GM12878 (cell line): Measurements from ENCODE around the gene ITGAD. TPM values are rescaled to one million over a fixed set of nuclear protein-coding genes. Genes with fewer than 3 reads are reported as not detected.
"Not testable (repeated sequence)": the region's sequence is repeated elsewhere in the genome, so short reads cannot be mapped to it uniquely, and the experiment has no call there.

Source experiments
- ATAC-seq: fragments of 200-7000 bp; cut with Tn5 transposase; 3 replicates; pipeline ENCODE4 v1.9.1; 2020; ENCODE audit warnings: mild to moderate bottlenecking, moderate library complexity
- BruUV-seq: library from RNA; stranded (reverse); fragments of 400-500 nt; replicated peaks from 2 replicates; lab custom pipeline; 2021; lab: Mats Ljungman, UMichigan
- CTCF ChIA-PET: fragments of 300-600 bp; sonication (Branson Sonifier 250); formaldehyde crosslinking; extraction: SDS; loops from one replicate; lab custom pipeline; 2021; ENCODE audit warnings: inconsistent platforms; lab: Yijun Ruan, JAX
- POLR2A ChIA-PET: fragments of 350-600 bp; formaldehyde crosslinking; extraction: SDS; loops from one replicate; lab custom pipeline; 2021; ENCODE audit warnings: inconsistent platforms; lab: Charles Lee
- RAD21 ChIA-PET: fragments of 300-600 bp; sonication (Branson Sonifier 250); formaldehyde crosslinking; loops from one replicate; lab custom pipeline; 2023; ENCODE audit warnings: antibody characterized with exemption; ENCODE audit not compliant: unreplicated experiment; lab: Charles Lee
- SMC1A ChIA-PET: fragments of 300-600 bp; sonication (Branson Sonifier 250); formaldehyde crosslinking; loops from one replicate; lab custom pipeline; 2023; ENCODE audit not compliant: unreplicated experiment, uncharacterized antibody; lab: Charles Lee
- DNase-seq: peaks from one replicate; pipeline ENCODE4 v3.0.0-alpha.2; 2011; ENCODE audit warnings: low read depth, low spot score
- FAIRE-seq: peaks from 3 replicates; lab custom pipeline; 2011; peaks lifted over from hg19 to GRCh38; lab: Jason Lieb, UNC
- H2AFZ ChIP-seq: 2 replicates; pipeline ENCODE4 v1.6.0; 2011; ENCODE audit warnings: low read depth, low read length, control low read depth; ENCODE audit not compliant: control insufficient read depth
- H3K27ac ChIP-seq: 2 replicates; pipeline ENCODE4 v1.5.1; 2011; ENCODE audit warnings: control low read depth; ENCODE audit not compliant: control insufficient read depth, insufficient read depth
- H3K27me3 ChIP-seq, 2 experiments: replicated peaks in 1 of 2; 2 replicates each; pipeline versions ENCODE4 v1.6.0 to v1.6.1; 2011; ENCODE audit warnings: low read length in 1 of 2; ENCODE audit not compliant: control insufficient read depth in 2 of 2, insufficient read depth in 2 of 2
- H3K36me3 ChIP-seq, 2 experiments: 2 replicates each; pipeline ENCODE4 v1.5.1; 2011; ENCODE audit warnings: low read length in 1 of 2; ENCODE audit not compliant: control insufficient read depth in 2 of 2, insufficient read depth in 2 of 2
- H3K4me1 ChIP-seq: 2 replicates; pipeline ENCODE4 v1.6.1; 2011; ENCODE audit warnings: mild to moderate bottlenecking, low read length, moderate library complexity, mixed read lengths; ENCODE audit not compliant: control insufficient read depth, insufficient read depth
- H3K4me2 ChIP-seq: 2 replicates; pipeline ENCODE4 v1.6.0; 2011; ENCODE audit warnings: control low read depth; ENCODE audit not compliant: control insufficient read depth, insufficient read depth
- H3K4me3 ChIP-seq: fragments of 200-600 bp; sonication (generic); 2 replicates; pipeline ENCODE4 v1.5.1; 2016
- H3K79me2 ChIP-seq: 2 replicates; pipeline ENCODE4 v1.6.0; 2011; ENCODE audit warnings: low read length; ENCODE audit not compliant: control insufficient read depth, insufficient read depth
- H3K9ac ChIP-seq: 2 replicates; pipeline ENCODE4 v1.8.0; 2011; ENCODE audit warnings: low read length, control low read depth, mixed read lengths; ENCODE audit not compliant: control insufficient read depth, insufficient read depth
- H3K9me3 ChIP-seq: replicated peaks from 3 replicates; pipeline ENCODE4 v1.5.1; 2011; ENCODE audit warnings: mild to moderate bottlenecking, low read length; ENCODE audit not compliant: control insufficient read depth, insufficient read depth
- H4K20me1 ChIP-seq: 2 replicates; pipeline ENCODE4 v1.6.0; 2011; ENCODE audit not compliant: control insufficient read depth, insufficient read depth
- ASH2L ChIP-seq: fragments of 300-600, 200-600 bp; sonication (generic); IDR thresholded peaks from 2 replicates; pipeline ENCODE4 v1.6.1; 2017; ENCODE audit warnings: low read depth, mild to moderate bottlenecking, borderline replicate concordance
- EED ChIP-seq: sonication (generic); IDR thresholded peaks from 2 replicates; pipeline ENCODE4 v1.6.1; 2016; ENCODE audit warnings: antibody characterized with exemption, low read depth
- FOS ChIP-seq: IDR thresholded peaks from 3 replicates; pipeline ENCODE4 v1.6.1; 2011; ENCODE audit warnings: borderline replicate concordance; ENCODE audit not compliant: insufficient read length; ENCODE audit errors: extremely low read depth
- IKZF2 ChIP-seq, 2 experiments: fragments of 450-650 bp; IDR thresholded peaks; 2 replicates each; pipeline ENCODE4 v1.6.1; 2017; ENCODE audit warnings: mild to moderate bottlenecking in 2 of 2, moderate library complexity in 2 of 2
- KLF5 ChIP-seq: fragments of 450-650 bp; IDR thresholded peaks from 2 replicates; pipeline ENCODE4 v1.6.1; 2014; ENCODE audit warnings: mild to moderate bottlenecking; ENCODE audit not compliant: partially characterized antibody
- POLR2AphosphoS2 ChIP-seq: IDR thresholded peaks from 2 replicates; pipeline ENCODE4 v1.6.1; 2011; ENCODE audit warnings: low read depth, mild to moderate bottlenecking, low read length, improper control_type of control experiment, moderate library complexity
- POLR2AphosphoS5 ChIP-seq: IDR thresholded peaks from 2 replicates; pipeline ENCODE4 v1.6.1; 2011; ENCODE audit warnings: mild to moderate bottlenecking, low read length, inconsistent platforms
- RUNX3 ChIP-seq: IDR thresholded peaks from 2 replicates; pipeline ENCODE4 v1.6.1; 2012; ENCODE audit warnings: low read length, inconsistent platforms
- TCF3 ChIP-seq: IDR thresholded peaks from 2 replicates; pipeline ENCODE4 v1.6.1; 2012; ENCODE audit warnings: low read depth, mild to moderate bottlenecking, low read length, borderline replicate concordance; ENCODE audit not compliant: insufficient read depth
- TCF7 ChIP-seq: IDR thresholded peaks from 2 replicates; pipeline ENCODE4 v1.6.1; 2014; ENCODE audit warnings: antibody characterized with exemption, borderline replicate concordance
- ZNF207 ChIP-seq: fragments of 450-650 bp; IDR thresholded peaks from 2 replicates; pipeline ENCODE4 v1.6.1; 2014; ENCODE audit warnings: antibody characterized with exemption, mild to moderate bottlenecking, borderline replicate concordance
- WGBS: methylation state at CpG from one replicate; pipeline ENCODE4 v1.1.6; 2016; ENCODE audit warnings: low lambda C conversion rate; ENCODE audit not compliant: insufficient replicate concordance, insufficient coverage; ENCODE audit errors: missing lambda C conversion rate; 5-methylcytosine and 5-hydroxymethylcytosine counted together
- in situ Hi-C: fragments of 300-500 bp; cut with MboI; formaldehyde crosslinking; loops from 9 replicates; pipeline ENCODE4 v1.14.3; 2018; ENCODE audit warnings: mixed read lengths
- intact Hi-C: fragments of 100-400 bp; cut with micrococcal nuclease; formaldehyde crosslinking; loops from one replicate; pipeline ENCODE4 v1.14.2; 2022; ENCODE audit not compliant: unreplicated experiment
- polyA plus RNA-seq, 11 experiments: library from polyadenylated mRNA; depleted of rRNA in 4 of 11; unstranded in 6 of 11; stranded (reverse) in 5 of 11; fragments of >200 nt; fragmentation: Nextera tagmentation in 4 of 11; fragmentation: Illumina TruSeq in 1 of 11; extraction: Ambion mirVana in 4 of 11; extraction: Trizol in 1 of 11; gene quantifications; 1 replicate in 1 of 11; 2 replicates in 10 of 11; pipeline versions ENCODE4 v1.2.1 to v1.2.3, GENCODE V29; 2011 to 2016; ENCODE audit warnings: inconsistent platforms in 2 of 11, missing spikeins in 2 of 11, low read depth in 1 of 11
- total RNA-seq, 4 experiments: library from RNA; depleted of rRNA in 3 of 4; stranded (reverse); fragments of >200 nt in 3 of 4; fragmentation: Illumina TruSeq in 1 of 4; extraction: Trizol in 1 of 4; gene quantifications; 2 replicates each; pipeline versions ENCODE4 v1.2.1 to v1.2.3, GENCODE V29; 2013 to 2021

Gene ITGAD
- total and polyA plus RNA-seq, 10 of the 15 experiments (the other 5 are each of a cell fraction or from before 2014, with no cell fraction given): 0.29 to 4.0 (median 1.2) TPM

DNA sequence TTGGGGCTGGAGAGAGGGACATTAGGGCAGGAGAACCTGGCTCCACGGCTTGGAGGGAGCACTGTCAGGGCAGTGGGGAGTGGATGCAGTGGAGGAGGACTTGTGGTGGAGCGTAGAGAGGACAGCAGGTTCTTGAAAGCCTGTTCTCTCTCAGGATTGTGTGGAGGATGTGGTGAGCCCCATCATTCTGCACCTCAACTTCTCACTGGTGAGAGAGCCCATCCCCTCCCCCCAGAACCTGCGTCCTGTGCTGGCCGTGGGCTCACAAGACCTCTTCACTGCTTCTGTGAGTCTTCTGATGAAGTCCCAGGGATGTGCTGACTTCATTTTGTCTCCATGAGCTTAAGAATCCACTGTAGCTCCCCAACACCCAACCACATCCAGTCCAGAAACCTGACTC, 21.6 kb downstream of the ITGAD start:
- peaks cover 11% of the 10 kb centered on the region for H3K4me1 ChIP-seq
- H3K9me3 ChIP-seq: no peaks in the 10 kb centered on the region; the same call in 2 of the 3 replicates
- CTCF ChIA-PET: no interaction called here
- SMC1A ChIA-PET: no interaction called here
- intact Hi-C loops (no loop called here), in situ Hi-C loops (no loop called here)
- H4K20me1 ChIP-seq: no peaks in the 10 kb centered on the region
- ATAC-seq (no peak), FAIRE-seq (no peak), DNase-seq (no peak)
- TF ChIP-seq TCF7: no peak
- TF ChIP-seq ASH2L: no peak
- peak; percentile 31 for TF ChIP-seq RUNX3
- no peak for TF ChIP-seq FOS
- no peak for TF ChIP-seq POLR2AphosphoS2
- no TSS peak for BruUV-seq
- H3K27ac ChIP-seq: no peak overlapping the region
- WGBS: 17% methylated on average over 4 of the region's 4 CpGs
- H3K79me2 ChIP-seq: no peaks in the 10 kb centered on the region
- no peak overlapping the region for H2AFZ ChIP-seq
- POLR2A ChIA-PET: interaction anchor here (1.2 kb wide), 1 partner anchor 11 kb away, joined by 4 read pairs; no protein-coding TSS in a partner anchor
- H3K9ac ChIP-seq: no peak overlapping the region
- RAD21 ChIA-PET: no interaction called here
- no peaks in the 10 kb centered on the region for H3K36me3 ChIP-seq
- no peaks in the 10 kb centered on the region; a peak in 1 of 4 replicates for H3K27me3 ChIP-seq
- no peak overlapping the region for H3K4me3 ChIP-seq
- H3K4me2 ChIP-seq: 0 out of 2 replicates have a peak overlapping the region, but pooled peaks have one; percentile 9

DNA sequence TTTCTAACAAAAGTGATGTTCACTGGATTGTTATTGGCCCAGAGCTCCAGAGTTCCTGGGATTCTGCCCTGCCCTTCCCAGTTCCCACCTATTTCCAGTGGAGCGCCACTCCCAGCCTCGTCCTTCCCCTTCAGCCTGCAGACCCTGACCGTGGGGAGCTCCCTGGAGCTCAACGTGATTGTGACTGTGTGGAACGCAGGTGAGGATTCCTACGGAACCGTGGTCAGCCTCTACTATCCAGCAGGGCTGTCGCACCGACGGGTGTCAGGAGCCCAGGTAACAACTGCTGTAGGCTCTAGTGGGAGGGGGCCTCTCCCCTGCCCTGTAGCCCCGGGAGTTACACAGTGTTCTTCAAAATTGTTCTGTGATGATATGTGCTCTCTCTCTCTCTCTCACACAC, 23.2 kb downstream of the ITGAD start:
- in situ Hi-C loops: no loop called here
- Histone ChIP-seq H3K4me3 (no peak overlapping the region), H3K36me3 (no peaks in the 10 kb centered on the region), H3K79me2 (no peaks in the 10 kb centered on the region), H3K27me3 (no peaks in the 10 kb centered on the region; a peak in 1 of 4 replicates), H3K9ac (no peak overlapping the region), H3K4me1 (peaks cover 23% of the 10 kb centered on the region), H3K9me3 (peaks cover 2% of the 10 kb centered on the region; the same call in 2 of the 3 replicates), H2AFZ (no peak overlapping the region), H4K20me1 (no peaks in the 10 kb centered on the region), H3K27ac (no peak overlapping the region), H3K4me2 (no peak overlapping the region)
- 29% methylated on average over 11 of the region's 11 CpGs for whole genome bisulfite sequencing
- no peak for DNase-seq
- ChIA-PET SMC1A (no interaction called here), RAD21 (no interaction called here), CTCF (no interaction called here), POLR2A (interaction anchor here (0.5 to 1.0 kb wide), 3 partner anchors 9 to 48 kb away, joined by 3 to 6 read pairs (median 3); no protein-coding TSS in a partner anchor)
- no peak for FAIRE-seq
- no TSS peak for BruUV-seq
- TF ChIP-seq POLR2AphosphoS5 (no peak), ASH2L (no peak), ZNF207 (no peak), IKZF2 (IDR thresholded peaks at IDR 0.05) (no peak), KLF5 (no peak), TCF3 (no peak), EED (no peak)
- intact Hi-C loops: no loop called here
- ATAC-seq: no peak

DNA sequence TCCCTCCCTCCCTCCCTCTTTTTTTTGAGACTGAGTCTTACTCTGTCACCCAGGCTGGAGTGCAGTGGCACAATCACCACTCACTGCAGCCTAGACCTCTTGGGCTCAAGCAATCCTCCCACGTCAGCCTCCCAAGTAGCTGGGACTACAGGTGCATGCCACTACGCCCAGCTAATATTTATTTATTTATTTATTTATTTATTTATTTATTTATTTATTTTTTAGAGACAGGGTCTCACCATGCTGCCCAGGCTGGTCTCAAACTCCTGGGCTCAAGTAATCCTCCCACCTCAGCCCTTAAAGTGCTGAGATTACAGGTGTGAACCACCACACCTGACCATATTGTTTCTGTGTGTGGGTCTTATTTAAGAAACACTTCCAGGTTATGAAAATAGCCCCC, 23.9 kb downstream of the ITGAD start:
- DNase-seq, FAIRE-seq, H3K9ac ChIP-seq, intact Hi-C loops, H3K27me3 ChIP-seq, H2AFZ ChIP-seq, in situ Hi-C loops, H3K9me3 ChIP-seq, H4K20me1 ChIP-seq, ATAC-seq, CTCF ChIA-PET, H3K4me2 ChIP-seq, H3K4me3 ChIP-seq, BruUV-seq, H3K79me2 ChIP-seq, H3K36me3 ChIP-seq, H3K27ac ChIP-seq: not testable (repeated sequence)
- POLR2A ChIA-PET: interaction anchor here (0.6 kb wide), 1 partner anchor 49 kb away, joined by 3 read pairs; no protein-coding TSS in a partner anchor
- SMC1A ChIA-PET: interaction anchor here (0.6 kb wide), 1 partner anchor 9 kb away, joined by 3 read pairs; no protein-coding TSS in a partner anchor
- peaks cover 23% of the 10 kb centered on the region for H3K4me1 ChIP-seq
- RAD21 ChIA-PET: interaction anchor here (0.6 kb wide), 1 partner anchor 31 kb away, joined by 3 read pairs; no protein-coding TSS in a partner anchor
- 68% methylated on average over 2 of the region's 2 CpGs for WGBS
